GM19467 (cell line): ENCODE results near the gene CFTR.

Experiments used
- ATAC-seq: cut with Tn5 transposase; IDR thresholded peaks from one replicate; pipeline ENCODE4 v1.9.1; 2021; ENCODE audit warnings: mild to moderate bottlenecking, moderate library complexity; ENCODE audit not compliant: unreplicated experiment

The CFTR gene

GRCh38 chr7:117582219-117582704 lies 102.4 kb downstream of the CFTR start:
- ATAC-seq, result no peak

- ATAC-seq, result no peak
These were observed 108.1 kb downstream of the CFTR start for GRCh38 chr7:117587931-117588330.

GRCh38 chr7:117588352-117588794 lies 108.5 kb downstream of the CFTR start:
- ATAC-seq, result no peak

DNA sequence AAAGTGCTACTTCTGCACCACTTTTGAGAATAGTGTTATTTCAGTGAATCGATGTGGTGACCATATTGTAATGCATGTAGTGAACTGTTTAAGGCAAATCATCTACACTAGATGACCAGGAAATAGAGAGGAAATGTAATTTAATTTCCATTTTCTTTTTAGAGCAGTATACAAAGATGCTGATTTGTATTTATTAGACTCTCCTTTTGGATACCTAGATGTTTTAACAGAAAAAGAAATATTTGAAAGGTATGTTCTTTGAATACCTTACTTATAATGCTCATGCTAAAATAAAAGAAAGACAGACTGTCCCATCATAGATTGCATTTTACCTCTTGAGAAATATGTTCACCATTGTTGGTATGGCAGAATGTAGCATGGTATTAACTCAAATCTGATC lies 110.4 kb downstream of the CFTR start:
- no peak for ATAC-seq

DNA sequence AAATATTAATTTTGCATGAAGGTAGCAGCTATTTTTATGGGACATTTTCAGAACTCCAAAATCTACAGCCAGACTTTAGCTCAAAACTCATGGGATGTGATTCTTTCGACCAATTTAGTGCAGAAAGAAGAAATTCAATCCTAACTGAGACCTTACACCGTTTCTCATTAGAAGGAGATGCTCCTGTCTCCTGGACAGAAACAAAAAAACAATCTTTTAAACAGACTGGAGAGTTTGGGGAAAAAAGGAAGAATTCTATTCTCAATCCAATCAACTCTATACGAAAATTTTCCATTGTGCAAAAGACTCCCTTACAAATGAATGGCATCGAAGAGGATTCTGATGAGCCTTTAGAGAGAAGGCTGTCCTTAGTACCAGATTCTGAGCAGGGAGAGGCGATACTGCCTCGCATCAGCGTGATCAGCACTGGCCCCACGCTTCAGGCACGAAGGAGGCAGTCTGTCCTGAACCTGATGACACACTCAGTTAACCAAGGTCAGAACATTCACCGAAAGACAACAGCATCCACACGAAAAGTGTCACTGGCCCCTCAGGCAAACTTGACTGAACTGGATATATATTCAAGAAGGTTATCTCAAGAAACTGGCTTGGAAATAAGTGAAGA lies 112.3 kb downstream of the CFTR start:
- no peak for ATAC-seq

DNA sequence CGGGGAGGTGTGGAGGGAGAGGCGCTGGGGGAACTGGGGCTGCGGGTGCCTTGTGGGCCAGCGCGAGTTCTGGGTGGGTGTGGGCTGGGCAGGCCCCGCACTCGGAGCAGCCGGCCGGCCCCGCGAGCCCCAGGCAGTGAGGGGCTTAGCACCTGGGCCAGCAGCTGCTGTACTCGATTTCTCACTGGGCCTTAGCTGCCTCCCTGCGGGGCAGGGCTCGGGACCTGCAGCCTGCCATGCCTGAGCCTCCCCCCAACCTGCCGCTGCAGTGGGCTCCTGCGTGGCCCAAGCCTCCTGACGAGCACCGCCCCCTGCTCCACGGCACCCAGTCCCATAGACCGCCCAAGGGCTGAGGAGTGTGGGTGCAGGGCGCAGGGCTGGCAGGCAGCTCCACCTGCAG lies 116.3 kb downstream of the CFTR start:
- ATAC-seq, result no peak

- ATAC-seq, result no peak
These were observed 117.9 kb downstream of the CFTR start for GRCh38 chr7:117597755-117598154.

- no peak for ATAC-seq
These were observed 121.1 kb downstream of the CFTR start for GRCh38 chr7:117600911-117601310.

GRCh38 chr7:117603627-117604026 lies 123.8 kb downstream of the CFTR start:
- no peak for ATAC-seq

- ATAC-seq, result no peak
These were observed 125.9 kb downstream of the CFTR start for GRCh38 chr7:117605712-117606111.

GRCh38 chr7:117606132-117606531 lies 126.3 kb downstream of the CFTR start:
- no peak for ATAC-seq

- no peak for ATAC-seq
These were observed 130.6 kb downstream of the CFTR start for GRCh38 chr7:117610396-117610795.

DNA sequence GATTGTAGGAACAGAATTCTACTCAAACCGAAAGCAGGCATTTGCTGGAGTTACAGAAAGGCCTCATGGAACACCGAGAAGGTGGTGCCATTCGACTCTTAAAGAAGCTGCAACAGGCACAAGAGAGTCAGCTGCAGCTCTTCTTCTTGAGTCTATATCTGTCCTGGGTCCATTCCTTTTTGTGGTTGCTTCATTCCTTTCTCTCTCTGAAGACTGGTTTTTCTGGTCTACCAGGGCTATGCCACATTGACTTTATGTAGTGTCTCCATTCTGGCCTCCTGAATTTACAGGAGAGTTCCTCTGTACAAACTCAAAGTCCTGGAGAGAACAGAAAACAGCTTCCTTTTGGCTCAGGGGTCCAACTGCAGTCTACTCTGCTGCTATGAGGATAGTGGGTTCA lies 132.8 kb downstream of the CFTR start:
- ATAC-seq, result no peak

DNA sequence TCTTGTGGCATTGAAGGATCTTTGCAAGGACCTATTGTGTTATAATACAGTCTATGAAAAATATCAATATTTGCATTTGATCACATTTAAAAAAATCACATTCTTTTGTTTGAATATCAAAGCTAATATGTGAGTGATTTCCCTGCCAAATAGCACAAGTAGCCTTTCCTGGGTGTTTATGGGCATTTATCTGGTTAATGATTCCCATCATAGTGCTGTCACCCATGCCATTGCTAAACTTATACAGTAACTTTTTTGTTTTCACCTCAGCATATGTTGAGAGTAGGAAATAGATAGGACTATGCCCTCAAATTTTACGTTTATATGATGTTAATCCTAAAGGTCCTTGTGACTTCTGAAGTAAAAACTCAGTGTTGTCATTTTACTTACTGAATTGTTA lies 136.9 kb downstream of the CFTR start:
- ATAC-seq, result no peak

GRCh38 chr7:117619681-117620080 lies 139.9 kb downstream of the CFTR start:
- ATAC-seq, result no peak

DNA sequence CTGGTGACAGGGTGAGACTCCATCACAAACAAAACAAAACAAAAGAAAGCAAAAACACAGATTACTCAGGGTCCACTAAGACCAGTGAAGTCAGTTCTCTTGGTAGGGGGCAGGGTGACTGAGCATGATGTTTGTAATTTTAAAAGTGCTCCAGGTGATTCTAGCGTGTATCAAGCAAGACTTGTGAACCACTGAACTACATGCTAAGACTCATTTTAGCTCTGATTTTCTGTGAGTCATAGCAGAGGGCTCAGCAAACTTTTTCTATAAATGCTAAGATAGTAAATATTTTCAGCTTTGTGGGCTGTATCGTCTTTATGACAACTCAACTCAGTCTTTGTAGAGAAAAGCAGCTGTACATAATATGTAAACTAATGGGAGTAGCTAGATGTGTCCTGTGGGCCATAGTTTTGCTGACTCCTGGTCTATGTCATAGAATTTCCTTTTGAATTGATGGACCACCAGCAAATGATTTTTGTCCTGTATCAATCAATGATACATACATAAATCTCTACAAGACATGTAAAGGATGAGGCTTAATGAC lies 141.3 kb downstream of the CFTR start:
- ATAC-seq, result no peak

DNA sequence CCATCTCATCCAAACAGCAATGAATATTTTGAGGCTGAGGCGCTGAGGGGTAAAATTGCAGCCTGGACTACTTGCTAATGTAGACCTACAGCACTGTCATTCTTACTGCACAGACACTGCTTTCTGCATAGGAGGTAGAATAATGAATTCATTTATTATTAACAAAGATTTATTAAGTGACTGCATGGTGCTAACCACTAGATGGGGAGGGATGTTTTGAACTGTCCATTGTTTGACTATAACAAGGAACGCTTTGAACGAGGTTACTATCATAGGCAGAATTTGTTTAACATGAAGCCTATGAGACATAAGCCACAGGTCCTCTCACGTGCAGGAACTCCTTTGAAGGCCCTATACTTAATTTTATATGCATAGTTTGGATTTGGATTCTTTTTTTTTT lies 143.8 kb downstream of the CFTR start:
- no peak for ATAC-seq

DNA sequence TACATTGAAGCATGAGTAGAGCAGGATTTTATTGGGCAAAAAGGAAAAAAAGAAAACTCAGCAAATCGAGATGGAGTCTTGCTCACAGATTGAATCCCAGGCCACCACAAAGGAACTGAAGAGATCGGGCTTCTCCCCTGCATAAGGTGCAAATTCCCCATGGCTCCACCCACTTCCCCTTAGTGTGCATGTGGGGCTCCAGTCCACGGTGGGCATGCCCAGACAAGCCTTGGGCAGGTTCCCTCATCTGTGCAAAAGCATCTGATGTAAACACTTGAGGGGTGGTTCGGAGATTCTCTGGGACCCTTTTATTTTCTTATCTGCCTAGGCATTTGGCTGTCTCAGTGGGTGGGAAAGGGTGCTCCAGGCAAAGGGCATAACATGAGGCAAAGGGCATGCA lies 150.7 kb downstream of the CFTR start:
- no peak for ATAC-seq

- ATAC-seq, result no peak
These were observed 151.2 kb downstream of the CFTR start for GRCh38 chr7:117630907-117631564.

DNA sequence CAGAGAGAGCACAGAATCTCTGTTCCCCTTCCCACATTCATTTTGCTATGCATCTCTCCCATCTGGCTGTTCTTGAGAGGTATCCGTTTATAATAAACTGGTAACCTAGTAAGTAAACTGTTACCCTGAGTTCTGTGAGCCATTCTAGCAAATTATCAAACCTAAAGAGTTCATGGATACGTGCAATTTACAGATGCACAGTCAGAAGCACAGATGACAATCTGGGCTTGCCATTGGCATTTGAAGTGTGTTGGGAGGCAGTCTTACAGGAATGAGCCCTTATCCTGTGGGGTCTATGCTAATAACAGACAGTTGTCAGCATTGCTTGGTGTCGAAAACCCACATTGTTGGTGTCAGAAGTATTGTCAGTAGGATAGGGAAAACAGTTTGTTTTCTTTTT lies 151.8 kb downstream of the CFTR start:
- no peak for ATAC-seq

DNA sequence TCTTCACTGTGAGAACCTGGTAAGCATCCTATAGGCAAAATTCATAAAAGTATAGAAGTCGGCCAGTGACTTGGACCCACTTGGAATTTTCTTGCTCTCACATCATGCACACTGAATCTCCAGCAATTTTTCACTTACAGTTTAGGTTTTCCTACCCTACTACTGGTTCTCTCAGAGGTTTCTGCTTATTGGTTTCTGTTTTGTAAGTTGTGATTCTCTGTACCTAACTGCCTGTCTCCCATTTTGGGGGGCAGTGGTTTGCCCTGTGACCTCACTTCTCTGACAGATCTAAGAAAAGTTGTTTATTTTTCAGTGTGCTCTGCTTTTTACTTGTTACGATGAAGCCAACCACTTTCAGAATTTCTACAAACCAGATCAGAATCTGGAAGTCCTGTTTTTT lies 158.1 kb downstream of the CFTR start:
- no peak for ATAC-seq

- ATAC-seq, result no peak
These were observed 160.1 kb downstream of the CFTR start for GRCh38 chr7:117639966-117640365.
